HEK293T (cell line): ENCODE results near the gene TMTC1.

Source experiments
- CTCF ChIA-PET: fragments of 350-600 bp; formaldehyde crosslinking; extraction: SDS; loops from one replicate; lab custom pipeline; 2021; ENCODE audit warnings: antibody characterized with exemption, inconsistent platforms; lab: Yijun Ruan, JAX
- POLR2A ChIA-PET: fragments of 350-600 bp; formaldehyde crosslinking; extraction: SDS; loops from one replicate; lab custom pipeline; 2020; ENCODE audit warnings: antibody characterized with exemption, inconsistent platforms; lab: Yijun Ruan, JAX
- DNase-seq: peaks from one replicate; pipeline ENCODE4 v3.0.0; 2012; ENCODE audit warnings: mixed read lengths; ENCODE audit errors: extremely low spot score
- ARNT ChIP-seq: fragments of 450-650 bp; IDR thresholded peaks from 2 replicates; pipeline ENCODE4 v1.6.1; 2017; ENCODE audit warnings: mild to moderate bottlenecking
- BHLHE40 ChIP-seq: fragments of 450-650 bp; IDR thresholded peaks from 2 replicates; pipeline ENCODE4 v1.6.1; 2016; ENCODE audit warnings: mild to moderate bottlenecking, moderate library complexity, borderline replicate concordance
- CTBP1 ChIP-seq: fragments of 450-650 bp; IDR thresholded peaks from 2 replicates; pipeline ENCODE4 v1.6.1; 2016; ENCODE audit warnings: borderline replicate concordance
- ELF4 ChIP-seq: fragments of 450-650 bp; IDR thresholded peaks from 2 replicates; pipeline ENCODE4 v1.6.1; 2017; ENCODE audit warnings: antibody characterized with exemption
- FOXA1 ChIP-seq: fragments of 450-650 bp; IDR thresholded peaks from 2 replicates; pipeline ENCODE4 v1.6.1; 2016; ENCODE audit warnings: mild to moderate bottlenecking
- FOXK2 ChIP-seq: fragments of 450-650 bp; IDR thresholded peaks from 2 replicates; pipeline ENCODE4 v1.6.1; 2016; ENCODE audit warnings: mild to moderate bottlenecking
- FOXM1 ChIP-seq: fragments of 450-650 bp; IDR thresholded peaks from 2 replicates; pipeline ENCODE4 v1.6.1; 2017; ENCODE audit warnings: mild to moderate bottlenecking, borderline replicate concordance
- HDGF ChIP-seq: fragments of 450-650 bp; IDR thresholded peaks from 2 replicates; pipeline ENCODE4 v1.6.1; 2017; ENCODE audit warnings: antibody characterized with exemption, borderline replicate concordance
- L3MBTL2 ChIP-seq: fragments of 450-650 bp; conservative IDR thresholded peaks from 2 replicates; pipeline ENCODE4 v1.6.1; 2016; ENCODE audit warnings: mild to moderate bottlenecking
- LEF1 ChIP-seq: fragments of 450-650 bp; IDR thresholded peaks from 2 replicates; pipeline ENCODE4 v1.6.1; 2017; ENCODE audit warnings: mild to moderate bottlenecking, borderline replicate concordance
- NFRKB ChIP-seq: fragments of 450-650 bp; IDR thresholded peaks from 2 replicates; pipeline ENCODE4 v1.6.1; 2016; ENCODE audit warnings: mild to moderate bottlenecking, moderate library complexity
- PKNOX1 ChIP-seq: fragments of 450-650 bp; IDR thresholded peaks from 2 replicates; pipeline ENCODE4 v1.6.1; 2016
- SP1 ChIP-seq: fragments of 450-650 bp; IDR thresholded peaks from 2 replicates; pipeline ENCODE4 v1.6.1; 2017
- SUZ12 ChIP-seq: fragments of 450-650 bp; IDR thresholded peaks from 2 replicates; pipeline ENCODE4 v1.6.1; 2016; ENCODE audit warnings: mild to moderate bottlenecking
- TARDBP ChIP-seq: fragments of 450-650 bp; IDR thresholded peaks from 2 replicates; pipeline ENCODE4 v1.6.1; 2016
- ZNF384 ChIP-seq: fragments of 450-650 bp; IDR thresholded peaks from 2 replicates; pipeline ENCODE4 v1.6.1; 2016

Gene TMTC1

GRCh38 chr12:29534935-29535334 is 248.8 kb downstream of the TMTC1 start:
- DNase-seq, result no peak
- CTCF ChIA-PET, result no interaction called here
- POLR2A ChIA-PET, result no interaction called here
- no peak for TF ChIP-seq SUZ12
- no peak for TF ChIP-seq BHLHE40
- TF ChIP-seq ARNT, result no peak
- no peak for TF ChIP-seq PKNOX1
- no peak for TF ChIP-seq NFRKB
- TF ChIP-seq LEF1, result no peak
- TF ChIP-seq FOXK2, result no peak
- no peak for TF ChIP-seq SP1
- no peak for TF ChIP-seq FOXA1

DNA sequence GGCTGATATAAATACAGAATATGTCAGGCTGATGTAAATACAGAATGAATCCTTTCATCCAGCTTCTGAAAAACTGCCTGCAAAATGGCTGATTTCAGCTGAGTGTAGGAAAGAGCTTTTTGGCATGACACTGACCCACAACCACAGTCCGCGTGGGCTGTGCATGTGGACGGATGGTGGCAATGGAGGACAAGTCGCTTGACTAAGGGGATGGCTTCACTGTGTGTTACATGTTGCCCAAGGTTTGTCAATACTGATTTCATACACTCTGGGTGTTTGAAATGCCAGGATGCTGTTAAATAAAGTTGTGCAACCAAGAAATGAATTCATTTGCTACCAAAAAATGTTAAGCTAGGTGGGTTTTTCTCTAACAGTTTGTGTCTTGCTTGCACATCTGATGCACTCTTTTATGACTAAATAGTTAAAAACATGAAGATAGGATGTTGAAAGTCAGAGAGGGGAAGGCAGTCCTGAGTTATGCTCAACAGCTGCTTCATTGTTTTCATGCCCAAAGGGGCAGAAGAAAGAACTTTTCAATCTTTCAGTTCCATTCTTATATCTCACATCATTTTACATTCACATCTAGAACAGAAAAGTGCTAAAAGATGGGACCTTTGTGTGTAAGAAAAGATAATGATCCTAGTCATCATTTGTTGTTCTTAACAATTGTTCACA is 249.8 kb downstream of the TMTC1 start:
- POLR2A ChIA-PET, result interaction anchor here (0.6 kb wide), 1 partner anchor 147 kb away, joined by 3 read pairs; no protein-coding TSS in a partner anchor
- CTCF ChIA-PET, result interaction anchor here (0.9 kb wide), 1 partner anchor 19 kb away, joined by 3 read pairs; no protein-coding TSS in a partner anchor
- TF ChIP-seq CTBP1, result no peak
- TF ChIP-seq FOXM1, result no peak
- no peak for TF ChIP-seq SUZ12
- no peak for TF ChIP-seq FOXK2
- TF ChIP-seq L3MBTL2, result no peak
- TF ChIP-seq PKNOX1, result no peak
- TF ChIP-seq LEF1, result no peak
- no peak for DNase-seq

DNA sequence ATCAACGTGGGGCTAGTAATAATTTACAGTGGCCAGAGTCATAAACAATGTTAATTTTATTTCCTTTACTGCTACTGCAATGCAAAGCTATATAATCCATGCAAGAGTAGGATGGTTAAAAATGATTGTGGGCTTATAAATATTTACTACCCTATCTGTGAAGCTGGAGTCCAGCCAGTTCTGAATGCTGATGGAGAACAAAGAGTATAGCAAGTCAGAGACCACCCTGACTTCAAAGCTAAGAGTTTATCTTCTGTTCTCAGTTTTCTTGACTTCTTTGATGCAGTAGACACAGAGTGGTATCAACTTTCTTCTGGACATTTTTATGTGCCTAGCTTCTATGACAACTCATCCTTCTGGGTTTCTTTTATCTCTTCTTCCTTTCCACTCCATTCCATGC is 252.3 kb downstream of the TMTC1 start:
- DNase-seq, result no peak
- POLR2A ChIA-PET, result no interaction called here
- CTCF ChIA-PET, result interaction anchor here (0.8 to 1.4 kb wide), 2 partner anchors 8 to 11 kb away, joined by 3 to 6 read pairs; no protein-coding TSS in a partner anchor
- TF ChIP-seq PKNOX1 (no peak), ZNF384 (no peak), SUZ12 (no peak), BHLHE40 (no peak), FOXK2 (no peak), FOXA1 (no peak), SP1 (no peak), LEF1 (no peak), FOXM1 (no peak), HDGF (no peak), ELF4 (no peak), L3MBTL2 (no peak), CTBP1 (no peak)

GRCh38 chr12:29530436-29530835 is 253.3 kb downstream of the TMTC1 start:
- no peak for DNase-seq
- POLR2A ChIA-PET, result no interaction called here
- CTCF ChIA-PET, result no interaction called here
- no peak for TF ChIP-seq ELF4
- no peak for TF ChIP-seq CTBP1
- TF ChIP-seq L3MBTL2, result no peak

- CTCF ChIA-PET, result no interaction called here
- no peak for TF ChIP-seq ELF4
- no peak for TF ChIP-seq FOXK2
- TF ChIP-seq ZNF384, result no peak
- TF ChIP-seq TARDBP, result no peak
- TF ChIP-seq ARNT, result no peak
- no peak for TF ChIP-seq NFRKB
- no peak for TF ChIP-seq HDGF
- TF ChIP-seq FOXM1, result no peak
- TF ChIP-seq L3MBTL2, result no peak
- no peak for TF ChIP-seq SUZ12
- no peak for TF ChIP-seq CTBP1
- no peak for TF ChIP-seq PKNOX1
- TF ChIP-seq BHLHE40, result no peak
- no peak for TF ChIP-seq LEF1
- TF ChIP-seq FOXA1, result no peak
- TF ChIP-seq SP1, result no peak
- no peak for DNase-seq
- POLR2A ChIA-PET, result no interaction called here
These were observed 255.6 kb downstream of the TMTC1 start for GRCh38 chr12:29528161-29528560.

DNA sequence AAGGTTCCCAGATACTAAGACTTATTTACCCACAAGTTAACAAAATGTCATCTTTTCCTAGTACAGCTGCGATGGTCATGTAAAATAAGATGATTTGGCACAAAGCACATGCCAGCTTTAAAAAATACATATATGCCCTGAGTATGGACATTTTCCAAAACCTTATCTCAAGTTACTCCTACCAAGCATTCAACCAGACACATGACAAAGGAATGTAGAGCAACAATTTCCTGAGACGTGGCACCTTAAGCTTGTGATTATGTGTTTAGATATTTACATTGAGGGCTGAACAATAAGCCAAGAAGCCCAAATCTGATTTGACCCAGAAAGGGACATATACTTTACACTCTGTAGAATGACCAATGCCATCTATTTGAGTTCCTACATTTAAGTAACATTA is 261.8 kb downstream of the TMTC1 start:
- POLR2A ChIA-PET, result no interaction called here
- CTCF ChIA-PET, result no interaction called here
- no peak for TF ChIP-seq PKNOX1
- no peak for TF ChIP-seq CTBP1
- no peak for TF ChIP-seq LEF1
- TF ChIP-seq L3MBTL2, result no peak
- TF ChIP-seq FOXM1, result no peak
- no peak for TF ChIP-seq SUZ12
- TF ChIP-seq FOXK2, result no peak
- TF ChIP-seq ZNF384, result no peak
- TF ChIP-seq BHLHE40, result no peak
- no peak for TF ChIP-seq FOXA1
- DNase-seq, result no peak
